ENCODE data around the gene KRT4. TPM values are rescaled to one million over a fixed set of nuclear protein-coding genes. Genes with fewer than 3 reads are reported as not detected.

The KRT4 gene
- total RNA-seq, 1 experiment from 2014 or later: 20.7 TPM

GRCh38 chr12:52813203-52813819 lies 605 bp downstream of the KRT4 start:
- POLR2A ChIA-PET (ENCODE audit: unreplicated experiment): no interaction called here
- H2AFZ ChIP-seq (ENCODE audit: low read length): no peak overlapping the region
- TF ChIP-seq CTCF (conservative IDR thresholded peaks at IDR 0.05; ENCODE audit: low read depth, low read length) (no peak), EZH2phosphoT487 (IDR thresholded peaks at IDR 0.05; ENCODE audit: borderline replicate concordance, low read length) (no peak), EZH2 (IDR thresholded peaks at IDR 0.05; ENCODE audit: low read length, unreplicated experiment) (no peak)
- 0 out of 2 replicates have a peak overlapping the region, but pooled peaks have one; percentile 27 for H3K4me2 ChIP-seq (ENCODE audit: low read length)
- H3K4me1 ChIP-seq (ENCODE audit: insufficient read depth, low read length): peaks cover 14% of the 10 kb centered on the region
- no peaks in the 10 kb centered on the region for H3K9me3 ChIP-seq (ENCODE audit: low read length)
- no peaks in the 10 kb centered on the region for H4K20me1 ChIP-seq (ENCODE audit: low read length)
- ATAC-seq (no peak), DNase-seq (no peak)
- intact Hi-C loops (cut with micrococcal nuclease): no loop called here
- H3K27ac ChIP-seq (ENCODE audit: low read length): peak overlapping the region; percentile 62; the same call in 1 of the 2 replicates
- no peak overlapping the region for H3K9ac ChIP-seq (ENCODE audit: low read length)
- CTCF ChIA-PET: no interaction called here
- H3K79me2 ChIP-seq (ENCODE audit: low read length): no peaks in the 10 kb centered on the region
- TSS peak; percentile 47 for BruUV-seq (replicated peaks)
- H3K36me3 ChIP-seq (ENCODE audit: low read depth, low read length): no peaks in the 10 kb centered on the region
- H3K4me3 ChIP-seq (ENCODE audit: low read length): no peak overlapping the region
- no peaks in the 10 kb centered on the region for H3K9me2 ChIP-seq (replicated peaks; ENCODE audit: low read length)
- no peaks in the 10 kb centered on the region for H3F3A ChIP-seq (ENCODE audit: low read length, unreplicated experiment)
- H3K27me3 ChIP-seq (ENCODE audit: low read length): no peaks in the 10 kb centered on the region; the same call in 1 of the 2 replicates

- no peak for ATAC-seq
- Histone ChIP-seq H3K9me2 (replicated peaks; ENCODE audit: low read length) (no peaks in the 10 kb centered on the region), H2AFZ (ENCODE audit: low read length) (no peak overlapping the region), H3K27me3 (ENCODE audit: low read length) (no peaks in the 10 kb centered on the region; the same call in 1 of the 2 replicates), H3K9me3 (ENCODE audit: low read length) (no peaks in the 10 kb centered on the region), H3K9ac (ENCODE audit: low read length) (no peak overlapping the region), H3K4me3 (ENCODE audit: low read length) (no peak overlapping the region), H3K4me2 (ENCODE audit: low read length) (no peak overlapping the region), H3F3A (ENCODE audit: low read length, unreplicated experiment) (no peaks in the 10 kb centered on the region), H3K36me3 (ENCODE audit: low read depth, low read length) (no peaks in the 10 kb centered on the region), H3K4me1 (ENCODE audit: insufficient read depth, low read length) (peaks cover 14% of the 10 kb centered on the region), H3K27ac (ENCODE audit: low read length) (no peak overlapping the region), H4K20me1 (ENCODE audit: low read length) (no peaks in the 10 kb centered on the region), H3K79me2 (ENCODE audit: low read length) (no peaks in the 10 kb centered on the region)
- no peak for DNase-seq
- POLR2A ChIA-PET (ENCODE audit: unreplicated experiment): no interaction called here
- CTCF ChIA-PET: no interaction called here
- TF ChIP-seq EZH2phosphoT487 (IDR thresholded peaks at IDR 0.05; ENCODE audit: borderline replicate concordance, low read length) (no peak), CTCF (conservative IDR thresholded peaks at IDR 0.05; ENCODE audit: low read depth, low read length) (no peak), EZH2 (IDR thresholded peaks at IDR 0.05; ENCODE audit: low read length, unreplicated experiment) (no peak)
- BruUV-seq (replicated peaks): no TSS peak
- intact Hi-C loops (cut with micrococcal nuclease): no loop called here
Observed at GRCh38 chr12:52812749-52813148, 1.2 kb downstream of the KRT4 start.

GRCh38 chr12:52812073-52812400 lies 1.9 kb downstream of the KRT4 start:
- ATAC-seq: no peak
- H3F3A ChIP-seq (ENCODE audit: low read length, unreplicated experiment): no peaks in the 10 kb centered on the region
- no peak overlapping the region for H3K9ac ChIP-seq (ENCODE audit: low read length)
- H2AFZ ChIP-seq (ENCODE audit: low read length): no peak overlapping the region
- POLR2A ChIA-PET (ENCODE audit: unreplicated experiment): no interaction called here
- no peak overlapping the region for H3K4me2 ChIP-seq (ENCODE audit: low read length)
- H3K36me3 ChIP-seq (ENCODE audit: low read depth, low read length): no peaks in the 10 kb centered on the region
- H3K27me3 ChIP-seq (ENCODE audit: low read length): no peaks in the 10 kb centered on the region
- H3K4me1 ChIP-seq (ENCODE audit: insufficient read depth, low read length): peaks cover 14% of the 10 kb centered on the region
- no peaks in the 10 kb centered on the region for H3K9me3 ChIP-seq (ENCODE audit: low read length)
- intact Hi-C loops (cut with micrococcal nuclease): no loop called here
- no peaks in the 10 kb centered on the region for H3K79me2 ChIP-seq (ENCODE audit: low read length)
- BruUV-seq (replicated peaks): no TSS peak
- H3K9me2 ChIP-seq (replicated peaks; ENCODE audit: low read length): no peaks in the 10 kb centered on the region
- no peak for DNase-seq
- TF ChIP-seq EZH2phosphoT487 (IDR thresholded peaks at IDR 0.05; ENCODE audit: borderline replicate concordance, low read length) (no peak), EZH2 (IDR thresholded peaks at IDR 0.05; ENCODE audit: low read length, unreplicated experiment) (no peak), CTCF (conservative IDR thresholded peaks at IDR 0.05; ENCODE audit: low read depth, low read length) (no peak)
- no peak overlapping the region for H3K4me3 ChIP-seq (ENCODE audit: low read length)
- CTCF ChIA-PET: interaction anchor here (0.6 kb wide), 1 partner anchor 69 kb away, joined by 3 read pairs; no protein-coding TSS in a partner anchor
- H3K27ac ChIP-seq (ENCODE audit: low read length): no peak overlapping the region
- no peaks in the 10 kb centered on the region for H4K20me1 ChIP-seq (ENCODE audit: low read length)
